Measurements from ENCODE around the gene LYSMD2.
A peak's percentile ranks its signal among the peaks of the same experiment; 100 is the strongest.

The LYSMD2 gene

DNA sequence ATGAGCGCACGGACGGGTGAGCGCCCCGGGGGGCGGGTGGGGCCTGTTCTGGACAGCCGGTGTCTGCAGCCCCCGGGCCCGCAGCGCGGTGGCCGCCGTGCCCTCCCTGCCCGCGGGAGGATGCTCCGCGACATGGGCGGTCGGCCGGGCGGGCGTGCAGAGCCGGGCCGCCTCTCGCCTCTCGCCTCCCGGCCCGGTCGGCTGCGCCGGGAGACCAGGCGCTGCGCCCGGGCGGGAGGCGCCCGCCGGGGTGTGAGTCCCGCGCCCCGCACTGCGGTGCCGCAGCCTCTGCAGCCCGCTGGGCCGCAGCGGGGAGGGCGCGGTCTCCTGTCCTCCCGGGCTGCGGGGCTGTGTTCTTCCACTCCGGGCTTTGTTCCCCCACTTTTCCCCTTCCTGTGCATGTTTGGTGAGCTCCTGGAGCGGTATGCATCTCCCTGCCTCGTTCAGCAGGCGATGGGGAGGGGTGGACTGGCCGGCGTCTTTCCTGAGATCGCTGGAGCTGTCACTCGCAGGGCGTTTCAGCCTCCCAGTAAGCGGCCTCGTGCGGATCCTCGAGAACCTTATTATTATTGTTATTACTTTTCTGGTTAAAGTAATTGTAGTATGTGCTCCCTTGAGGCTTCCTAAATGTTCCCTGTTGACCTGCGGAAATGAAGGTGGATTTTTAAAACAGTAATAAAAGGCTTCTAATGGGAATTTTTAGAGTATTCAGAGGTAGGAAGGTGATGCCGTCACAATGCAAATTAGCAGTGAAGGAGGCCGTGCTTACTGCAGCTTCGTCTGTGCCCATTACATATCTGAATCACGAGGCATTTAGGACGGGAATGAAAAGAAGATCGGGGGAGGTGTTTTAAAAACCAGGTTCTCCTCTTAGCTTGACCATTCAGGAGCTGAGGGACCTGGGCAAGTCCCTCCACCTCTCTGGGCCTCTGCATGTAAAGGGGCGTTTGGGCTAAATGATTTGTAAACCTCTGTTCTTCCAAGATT, 14.5 kb upstream of the LYSMD2 start:
- DNase-seq = no peak

DNA sequence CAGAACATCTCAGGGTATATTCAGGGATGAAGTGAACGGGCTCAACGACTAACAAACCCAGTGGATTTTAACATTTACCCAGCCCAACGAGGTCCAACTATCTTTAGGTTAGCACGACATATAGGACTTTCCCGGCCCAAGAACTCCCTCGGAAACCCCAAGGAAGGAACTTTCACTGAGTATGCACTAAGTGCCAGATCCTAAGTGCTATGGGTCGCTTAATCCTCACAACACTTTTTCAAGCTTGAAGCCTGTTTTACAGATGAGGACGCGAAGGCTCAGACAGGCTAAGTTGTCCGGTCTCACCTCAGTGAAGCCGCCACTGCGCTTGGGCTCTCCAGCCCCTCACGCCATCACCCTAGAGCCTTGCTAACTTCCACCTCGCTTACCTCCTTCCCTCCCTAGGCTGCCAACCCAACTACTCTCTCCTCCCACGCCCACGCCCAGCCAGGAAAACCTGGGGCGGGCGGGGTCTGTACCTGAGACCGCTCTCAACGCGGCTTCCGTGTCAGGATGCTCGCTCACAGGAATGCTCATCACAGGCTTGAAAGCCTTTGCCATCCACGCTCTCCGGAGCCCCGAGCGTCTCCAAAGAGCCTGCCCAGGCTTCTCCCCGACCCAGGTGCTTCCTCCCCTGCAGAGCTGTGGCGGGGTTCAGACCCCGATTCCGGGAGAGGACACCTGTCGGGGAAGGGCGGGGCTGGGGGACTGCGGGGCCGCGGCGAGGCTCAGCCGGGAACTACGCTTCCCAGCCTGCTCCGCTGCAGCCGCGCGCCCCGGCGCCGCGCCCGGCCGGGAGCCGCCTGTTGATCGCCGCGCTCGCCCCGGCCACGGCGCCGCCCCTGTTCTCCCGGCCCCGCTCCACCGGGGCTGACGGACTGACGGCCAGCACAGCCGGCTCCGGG, 13.6 kb upstream of the LYSMD2 start, which contains the start of gene TMOD2:
TMOD2 (plus strand) TSS at position 806 of the 905 bp plus-strand sequence. CDS start 14,845 bp downstream, outside the sequence.
- DNase-seq = peak; percentile 30

DNA sequence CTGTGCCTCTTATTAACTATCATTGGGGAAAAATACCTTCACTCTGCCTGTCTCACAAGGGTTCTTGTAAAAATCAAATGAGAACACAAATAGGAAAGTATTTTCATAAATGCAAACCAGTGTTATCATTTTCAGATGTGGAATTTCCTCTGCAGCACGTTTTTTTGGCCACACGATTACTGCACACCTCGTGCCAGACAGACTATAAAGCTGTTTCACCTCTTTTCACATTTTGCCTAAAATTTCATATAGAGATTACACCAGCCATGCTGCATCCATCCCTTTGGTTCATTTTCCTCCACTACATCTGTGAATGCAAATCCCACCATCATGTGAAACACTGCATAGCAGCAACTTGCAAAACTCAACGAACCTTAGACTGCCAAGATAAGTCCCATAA, 12.7 kb upstream of the LYSMD2 start:
- DNase-seq = no peak

DNA sequence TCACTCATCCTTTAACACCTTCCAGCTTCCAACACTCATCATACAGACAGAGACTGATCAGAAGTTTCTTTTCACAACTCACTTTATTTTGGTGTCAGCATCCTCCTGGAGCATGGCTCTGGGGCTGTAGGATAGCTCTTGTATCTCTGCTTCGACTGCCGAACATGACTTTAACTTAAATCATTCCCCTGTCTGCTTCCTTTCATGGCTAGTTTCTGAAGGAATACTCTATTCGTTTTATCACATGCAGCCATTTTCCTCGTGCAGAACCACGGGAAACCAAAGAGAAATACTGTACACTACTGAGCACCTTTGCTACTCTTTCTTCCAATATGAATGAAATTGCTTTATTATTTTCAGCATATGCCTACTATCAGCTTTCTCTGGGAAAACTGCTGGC, 11.9 kb upstream of the LYSMD2 start:
- no peak for DNase-seq

DNA sequence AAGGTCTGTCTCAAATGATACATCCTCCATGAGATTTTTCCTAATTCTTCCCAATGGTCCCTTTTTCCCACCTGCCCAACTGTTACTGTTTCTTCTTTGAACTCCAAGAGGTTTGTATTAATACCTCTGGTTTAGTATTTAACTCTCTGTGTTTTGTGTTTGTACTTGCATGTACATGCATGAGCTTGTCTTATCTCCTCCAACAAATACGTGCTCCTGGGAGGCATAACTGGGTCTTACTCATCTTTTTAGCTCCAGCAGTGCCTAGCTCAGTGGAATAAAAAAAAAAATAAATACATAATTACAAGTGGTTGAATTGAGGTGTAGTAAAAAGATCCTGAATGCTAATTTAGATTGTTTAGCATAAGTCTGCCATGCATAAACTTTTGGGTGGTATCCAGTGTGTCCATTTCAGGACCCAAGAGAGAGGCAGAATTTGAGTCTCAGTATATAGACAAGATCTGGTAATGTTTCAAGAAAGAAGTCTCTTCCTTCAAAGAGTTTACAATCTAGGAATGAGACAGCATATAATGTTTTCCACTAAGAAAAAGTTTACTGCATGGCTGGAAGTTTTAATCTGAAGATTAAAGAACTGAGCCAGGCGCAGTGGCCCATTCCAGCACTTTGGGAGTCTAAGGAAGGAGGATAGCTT, 1.7 kb upstream of the LYSMD2 start:
- DNase-seq = no peak

DNA sequence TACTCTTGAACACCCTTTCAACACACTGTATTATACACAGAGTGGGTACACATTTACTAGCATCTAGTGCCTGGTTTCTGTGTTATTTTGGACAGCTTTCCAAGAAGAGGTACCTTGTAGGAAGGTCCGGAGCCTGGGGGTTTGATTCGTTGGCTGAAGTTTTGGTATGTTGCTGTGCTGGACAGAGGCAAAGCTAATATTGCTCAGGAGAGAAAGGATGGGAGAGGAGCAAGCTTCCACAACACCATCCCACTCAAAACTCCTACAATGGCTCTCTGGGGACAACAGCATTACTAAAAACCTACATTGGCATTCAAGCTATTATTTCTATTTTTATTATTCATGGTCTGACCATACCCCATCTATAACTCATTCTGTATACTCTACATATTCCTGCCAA, 1.1 kb upstream of the LYSMD2 start:
- DNase-seq = no peak

DNA sequence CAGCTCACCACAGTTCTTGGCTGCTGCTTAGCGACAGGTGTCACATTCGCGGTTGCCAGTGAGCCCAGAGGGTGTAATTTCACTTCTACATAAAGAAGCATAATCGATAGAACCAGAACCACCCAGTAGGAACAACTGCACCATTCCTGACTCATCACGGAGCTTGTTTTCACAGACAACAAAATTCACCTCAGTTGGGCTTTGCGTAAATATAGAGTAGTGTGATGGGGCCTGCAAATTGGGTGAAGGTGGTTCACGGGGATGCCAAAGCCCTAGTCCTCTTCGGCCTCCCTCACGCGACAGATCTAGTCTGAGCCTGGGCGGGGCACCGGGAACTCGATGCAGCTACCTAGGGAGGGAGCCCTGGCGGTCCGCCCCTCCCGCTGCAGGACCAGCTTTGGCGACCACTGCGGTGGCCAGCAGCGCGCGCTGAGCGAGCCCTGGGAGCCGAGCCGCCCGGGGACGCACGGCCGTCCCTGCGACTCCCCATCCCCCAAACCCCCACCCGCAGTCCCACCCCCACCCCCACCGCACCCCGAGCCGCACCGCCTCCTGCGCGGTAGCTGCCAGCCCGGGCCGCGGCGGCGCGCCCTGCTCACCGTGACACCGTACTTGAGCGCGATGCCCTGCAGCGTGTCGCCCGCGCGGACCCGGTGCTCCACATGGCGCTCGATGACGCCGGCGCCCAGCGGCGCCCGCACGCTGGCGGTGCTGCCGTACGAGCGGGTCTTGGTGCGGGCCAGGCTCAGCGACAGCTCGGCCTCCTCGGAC, 519 bp downstream of the LYSMD2 start:
- DNase-seq = peak; percentile 34

DNA sequence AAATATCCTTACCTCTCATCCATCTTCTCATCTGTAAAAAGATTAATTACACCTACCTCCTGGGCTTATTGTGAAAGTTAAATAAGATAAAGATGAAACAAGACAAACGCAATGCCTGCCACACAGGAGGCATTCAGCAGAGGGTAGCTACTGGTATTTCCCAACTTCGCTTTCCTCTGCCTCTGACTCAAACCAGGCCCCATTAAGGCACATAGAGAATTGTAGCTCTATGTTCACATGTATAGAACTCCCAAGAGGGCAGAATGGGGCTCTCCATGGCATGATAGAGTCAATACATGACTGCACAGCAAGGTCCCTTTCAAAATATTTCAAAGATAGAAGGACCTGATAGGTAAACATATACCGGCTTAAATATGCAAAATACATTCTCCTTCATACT, 1.4 kb downstream of the LYSMD2 start:
- no peak for DNase-seq

DNA sequence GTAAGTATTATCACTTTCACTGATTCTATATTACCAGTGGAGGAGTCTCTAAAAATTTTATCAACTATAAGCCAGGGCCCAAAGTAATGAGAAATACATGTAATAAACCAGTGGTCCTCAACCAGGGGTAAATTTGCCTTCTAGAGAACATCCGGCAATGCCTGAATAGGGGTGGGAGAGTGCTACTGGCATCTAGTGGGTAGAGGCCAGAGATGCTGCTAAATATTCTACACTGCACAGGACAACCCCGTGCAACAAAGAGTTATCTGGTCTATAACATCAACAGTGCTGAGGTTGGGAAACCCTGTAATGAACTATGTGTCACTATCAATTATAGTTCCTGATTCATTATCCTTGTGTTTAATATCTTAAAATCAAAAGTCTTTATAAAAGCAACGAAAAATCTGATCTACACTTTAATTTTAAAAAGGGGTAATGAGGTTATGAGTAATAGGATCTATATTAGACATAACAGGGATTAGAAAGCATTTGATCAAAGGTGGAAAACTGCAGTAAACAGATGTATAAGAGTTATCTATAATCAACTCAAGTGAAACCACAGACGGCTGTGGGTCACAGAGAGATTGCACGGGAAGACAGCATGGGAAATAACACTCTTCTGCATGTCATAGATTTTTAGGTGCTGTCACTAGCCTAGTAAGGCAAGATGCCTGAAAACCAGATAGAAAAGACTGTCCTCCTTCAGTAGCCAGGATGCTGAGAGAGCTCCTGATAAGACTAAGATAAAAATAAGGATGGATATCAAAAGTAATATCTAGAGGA, 2.0 kb downstream of the LYSMD2 start:
- no peak for DNase-seq

DNA sequence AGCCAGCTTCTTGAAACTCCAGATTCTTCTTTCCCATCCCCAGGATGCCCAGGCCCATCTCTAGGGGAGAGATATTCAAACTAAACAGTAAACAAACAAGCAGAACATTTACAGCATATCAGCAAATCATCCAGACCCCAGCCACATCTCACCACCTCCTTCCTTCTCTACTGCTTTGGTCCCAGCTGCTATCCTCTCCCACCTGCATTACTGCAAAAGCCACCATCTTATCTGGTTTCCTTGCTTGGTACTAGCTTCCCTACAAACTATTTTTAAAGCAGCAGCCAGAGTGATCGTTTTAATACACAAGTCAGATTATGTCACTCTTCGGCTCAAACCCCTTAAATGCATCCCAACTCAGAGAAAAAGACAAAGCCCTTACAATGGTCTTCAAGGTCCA, 4.8 kb downstream of the LYSMD2 start:
- DNase-seq = no peak

DNA sequence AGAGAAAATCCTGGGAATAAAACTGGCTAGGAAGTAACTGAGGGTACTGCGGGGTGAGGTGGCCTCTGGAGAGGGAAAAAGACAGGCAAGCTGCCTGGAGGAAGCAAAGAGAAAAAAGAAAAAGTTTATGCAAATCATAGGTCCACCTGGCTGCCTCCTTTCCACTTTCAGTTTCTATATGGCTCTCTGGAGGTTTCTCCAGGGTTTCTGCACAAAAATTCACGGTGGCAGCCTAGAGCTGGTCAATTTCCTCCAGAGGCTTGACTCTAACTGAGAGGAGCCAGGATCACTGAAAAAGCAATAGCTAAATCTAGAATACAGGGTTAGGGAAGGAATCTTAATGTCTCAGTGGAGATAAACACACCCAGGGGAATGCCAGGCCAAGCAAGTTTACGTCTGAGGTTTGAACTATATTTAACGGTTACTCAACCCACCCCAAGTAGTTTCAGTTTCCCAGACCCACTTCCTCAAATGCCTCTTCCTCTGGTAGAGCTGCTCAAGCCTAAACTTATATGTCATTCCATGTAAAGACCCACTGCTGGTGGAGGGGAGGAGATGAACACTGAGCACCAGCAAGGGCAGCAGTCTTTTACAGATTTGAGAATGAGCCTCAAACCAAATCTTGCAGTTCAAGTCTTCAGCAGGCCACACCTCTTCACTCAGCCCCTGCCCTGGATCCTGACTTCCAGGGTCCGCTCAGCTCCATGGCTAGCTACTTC, 5.7 kb downstream of the LYSMD2 start:
- no peak for DNase-seq

DNA sequence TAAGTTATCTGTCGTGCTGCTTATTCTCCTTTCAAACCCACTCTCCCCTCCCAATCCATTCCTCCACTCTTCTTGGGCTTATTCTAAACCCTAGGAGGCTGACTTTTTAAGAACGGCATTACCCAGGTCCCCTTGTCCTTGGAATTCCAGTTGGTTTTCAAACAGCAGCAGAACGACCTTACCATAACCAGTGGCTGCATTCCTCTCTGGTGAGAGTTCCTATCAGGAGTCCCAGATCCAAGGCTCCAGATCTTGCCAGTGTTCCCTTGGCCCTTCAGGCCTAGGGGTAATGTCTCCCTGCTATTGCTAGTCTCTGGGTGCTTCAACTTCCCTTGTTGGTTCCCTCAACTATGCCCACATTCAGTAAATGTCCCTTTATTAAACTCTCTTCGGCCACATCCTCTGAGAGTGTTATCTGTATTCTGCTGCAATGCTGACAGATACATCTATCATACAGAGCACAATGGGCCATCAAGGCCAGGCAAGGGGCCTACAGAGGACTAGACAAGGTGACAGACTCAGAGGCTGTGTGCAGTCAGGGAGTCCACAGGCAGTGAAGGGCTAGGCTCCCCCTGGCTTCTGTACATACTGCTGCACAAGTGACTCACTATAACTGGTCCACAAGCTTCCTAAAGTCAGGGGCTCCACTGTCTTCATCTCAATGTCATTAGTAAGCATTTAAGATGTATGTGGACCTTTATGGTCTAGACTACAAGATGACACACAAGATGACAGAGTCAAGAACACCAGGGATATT, 10.1 kb downstream of the LYSMD2 start:
- no peak for DNase-seq

DNA sequence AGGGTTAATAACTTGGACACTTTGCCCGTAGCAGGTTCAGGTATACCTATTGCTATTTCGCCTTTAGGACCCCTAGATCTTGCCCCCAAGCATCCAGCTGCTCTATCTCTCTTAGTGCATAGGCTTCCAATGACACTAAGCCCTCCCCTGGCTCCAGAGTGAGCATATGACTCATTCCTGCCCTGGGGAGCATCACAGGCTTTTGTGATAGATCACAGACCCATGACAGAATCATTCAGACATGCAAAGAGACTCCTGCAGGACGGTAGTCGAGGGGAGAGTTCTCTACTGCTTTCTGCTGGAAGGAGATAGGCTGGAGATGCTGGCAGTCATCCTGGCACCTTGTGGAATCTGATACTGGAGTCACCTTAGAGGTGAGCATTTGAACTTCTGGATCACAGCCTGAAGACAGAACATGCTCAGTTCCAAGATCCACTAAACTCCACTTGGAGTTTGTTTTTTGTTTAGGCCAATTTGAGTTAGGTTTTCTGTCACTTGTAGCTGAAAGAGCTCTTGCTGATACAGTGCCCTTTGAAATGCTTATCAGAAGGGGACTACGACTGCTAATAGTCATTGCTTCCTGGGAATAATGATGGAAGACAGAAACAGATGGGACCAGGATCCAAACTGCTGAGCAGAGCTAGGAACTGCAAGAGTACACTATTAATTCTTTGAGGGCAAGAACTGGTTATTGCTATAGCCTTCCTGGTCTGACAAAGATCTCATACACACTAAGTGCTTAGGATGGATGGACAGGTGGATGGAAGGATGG, 11.0 kb downstream of the LYSMD2 start:
- peak; percentile 44 for DNase-seq

DNA sequence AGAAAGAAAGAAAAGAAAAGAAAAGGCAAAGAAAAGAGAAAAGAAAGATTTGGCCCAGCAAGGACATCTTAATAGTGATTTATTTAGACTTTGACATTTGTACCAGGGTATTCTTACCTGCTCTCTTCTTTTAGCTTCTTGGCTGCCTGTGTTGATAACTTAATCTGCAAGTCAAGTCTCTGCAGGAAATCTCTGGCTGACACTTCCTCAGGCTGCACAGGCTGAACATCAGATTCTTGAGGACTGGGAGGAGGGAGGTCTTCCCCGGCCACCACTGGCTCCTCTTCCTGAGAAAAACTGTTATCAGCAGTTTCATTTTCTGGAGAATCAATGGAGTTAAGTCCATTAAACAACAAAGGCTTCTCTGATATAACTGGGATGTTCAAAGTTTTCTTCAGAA, 12.8 kb downstream of the LYSMD2 start:
- no peak for DNase-seq

DNA sequence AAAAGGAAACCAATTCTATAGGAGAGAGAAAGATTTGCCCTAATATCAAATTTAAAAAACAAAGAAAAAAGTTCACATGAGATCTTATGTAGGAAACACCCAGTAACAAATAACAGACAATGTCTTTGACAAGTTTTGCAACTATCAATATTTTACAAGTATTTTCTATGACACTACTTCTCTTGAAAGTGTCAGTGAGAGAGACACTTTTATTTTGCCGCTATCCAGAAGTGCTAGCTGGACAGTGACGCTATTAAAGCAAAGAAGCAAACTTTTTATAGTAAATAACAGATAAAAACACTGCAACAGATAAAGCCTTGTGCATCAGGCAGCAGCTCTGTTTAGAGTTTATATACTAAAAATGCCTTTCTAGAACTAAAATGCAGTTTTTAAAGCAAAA, 13.3 kb downstream of the LYSMD2 start:
- no peak for DNase-seq

DNA sequence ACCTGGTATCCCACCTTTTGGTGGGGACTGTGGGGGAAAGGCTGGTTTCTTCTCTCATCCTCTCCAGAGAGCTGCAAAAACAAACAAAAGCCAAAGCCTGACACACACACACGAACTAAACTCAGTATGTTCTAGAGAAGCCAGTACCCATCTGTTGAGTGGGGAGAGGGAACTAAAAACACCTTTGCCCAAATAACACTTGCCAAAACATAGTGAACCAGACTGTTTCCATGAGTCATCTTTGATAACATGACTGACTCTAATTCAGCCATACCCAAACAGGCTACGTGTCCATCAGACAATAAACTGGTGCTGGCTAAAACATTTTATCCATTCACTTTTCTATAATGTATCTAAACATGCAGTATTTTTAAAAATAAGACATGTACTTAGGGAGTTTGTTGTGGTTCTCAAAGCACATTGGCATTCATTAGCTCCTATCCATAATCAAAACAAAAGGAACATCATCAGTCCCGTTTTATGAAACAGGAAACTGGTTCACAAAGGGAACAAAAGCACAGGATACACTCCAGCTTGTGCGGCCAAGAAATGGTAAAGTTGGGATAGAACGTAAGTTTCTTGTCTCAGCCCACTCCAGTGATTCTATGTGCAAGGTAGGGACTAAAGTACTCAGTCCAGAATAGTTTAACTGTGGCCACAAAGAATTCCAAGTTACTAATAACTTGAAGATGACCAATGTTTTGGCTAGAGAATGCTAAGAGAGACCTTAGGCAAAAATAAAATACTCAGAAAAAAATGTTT, 16.1 kb downstream of the LYSMD2 start:
- DNase-seq = no peak

DNA sequence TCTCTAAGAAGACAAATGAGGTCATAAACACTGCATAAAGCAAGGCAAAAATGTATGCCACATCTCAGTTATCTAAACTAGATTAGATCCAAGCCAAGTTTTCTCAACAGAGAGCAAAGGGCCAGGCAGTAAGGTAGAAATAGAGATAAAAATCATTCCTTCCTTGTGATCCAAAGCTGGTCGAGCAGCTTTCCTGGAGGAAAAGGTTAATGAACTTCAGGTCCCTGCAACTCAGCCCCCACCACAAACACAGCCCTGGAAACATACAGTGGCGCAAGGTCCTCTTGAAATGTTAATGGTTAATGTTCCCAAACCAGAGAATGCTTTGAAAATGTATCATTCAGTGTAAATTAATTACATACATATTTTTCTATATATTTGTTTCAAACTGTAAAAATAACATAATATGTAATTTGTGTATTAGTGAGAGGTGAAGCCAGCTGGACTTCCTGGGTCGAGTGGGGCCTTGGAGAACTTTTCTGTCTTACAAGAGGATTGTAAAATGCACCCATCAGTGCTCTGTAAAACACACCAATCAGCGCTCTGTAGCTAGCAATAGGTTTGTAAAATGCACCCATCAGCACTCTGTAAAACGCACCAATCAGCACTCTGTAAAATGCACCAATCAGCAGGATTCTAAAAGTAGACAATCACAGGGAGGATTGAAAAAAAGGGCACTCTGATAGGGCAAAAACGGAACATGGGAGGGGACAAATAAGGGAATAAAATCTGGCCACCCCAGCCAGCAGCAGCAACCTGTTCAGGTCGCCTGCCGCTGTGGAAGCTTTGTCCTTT, 17.1 kb downstream of the LYSMD2 start:
- DNase-seq = no peak

DNA sequence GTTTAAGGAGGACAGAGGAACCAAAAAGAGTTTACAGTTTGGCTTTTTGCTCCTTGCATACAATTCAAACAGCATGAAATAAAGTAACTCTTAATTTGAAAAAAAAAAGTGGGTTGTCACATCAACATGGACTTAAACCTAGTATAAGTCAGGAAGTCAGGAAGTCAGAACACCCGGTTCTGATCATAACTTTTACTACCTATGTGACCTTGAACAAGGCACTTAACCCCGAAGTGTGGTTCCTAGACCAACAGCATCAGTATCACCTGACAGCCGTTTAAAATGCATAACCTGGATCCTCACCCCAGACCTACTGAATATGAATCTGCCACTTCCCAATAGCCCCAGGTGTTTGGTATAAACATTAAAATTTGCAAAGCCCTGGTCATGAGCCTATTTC, 18.7 kb downstream of the LYSMD2 start:
- no peak for DNase-seq

Data from NCI-H1436 (cell line).